Small intestine (tissue), 7 donors: ENCODE data around the gene MS4A4A. TPM values are rescaled to one million over a fixed set of nuclear protein-coding genes. Genes with fewer than 3 reads are reported as not detected.
A peak's percentile ranks its signal among the peaks of the same experiment; 100 is the strongest.

Experiments
- DNase-seq, 2 donors: peaks; one replicate each; pipeline versions ENCODE4 v3.0.0 to v3.0.0-alpha.2; 2013
- FAIRE-seq: peaks from 2 replicates; lab custom pipeline; 2012; peaks lifted over from hg19 to GRCh38; lab: Jason Lieb, UNC
- H3K27ac ChIP-seq, 3 donors: one replicate each; pipeline ENCODE4 v1.5.1; 2013; ENCODE audit warnings: low read length in 2 of 3, mild to moderate bottlenecking in 2 of 3, control low read depth in 1 of 3, inconsistent platforms in 1 of 3, low read depth in 1 of 3, moderate library complexity in 1 of 3
- H3K27me3 ChIP-seq, 3 donors: one replicate each; pipeline ENCODE4 v1.6.1; 2013; ENCODE audit warnings: low read length in 3 of 3, inconsistent platforms in 1 of 3; ENCODE audit not compliant: control insufficient read depth in 3 of 3, insufficient read depth in 3 of 3
- H3K36me3 ChIP-seq, 3 donors: one replicate each; pipeline ENCODE4 v1.6.1; 2013; ENCODE audit warnings: low read length in 3 of 3, inconsistent platforms in 1 of 3, low read depth in 1 of 3, mild to moderate bottlenecking in 1 of 3, moderate library complexity in 1 of 3; ENCODE audit not compliant: control insufficient read depth in 3 of 3, insufficient read depth in 2 of 3
- H3K4me1 ChIP-seq, 3 donors: one replicate each; pipeline ENCODE4 v1.6.1; 2013; ENCODE audit warnings: low read length in 2 of 3, inconsistent platforms in 1 of 3, low read depth in 1 of 3, mild to moderate bottlenecking in 1 of 3, moderate library complexity in 1 of 3; ENCODE audit not compliant: control insufficient read depth in 3 of 3, insufficient read depth in 2 of 3
- H3K4me3 ChIP-seq, 3 donors: one replicate each; pipeline ENCODE4 v1.5.1; 2013; ENCODE audit warnings: low read length in 3 of 3, control low read depth in 1 of 3, inconsistent platforms in 1 of 3, low read depth in 1 of 3, mild to moderate bottlenecking in 1 of 3, moderate library complexity in 1 of 3
- H3K9me3 ChIP-seq, 2 donors: one replicate each; pipeline ENCODE4 v1.6.1; 2013; ENCODE audit warnings: low read depth in 1 of 2, low read length in 1 of 2; ENCODE audit not compliant: control insufficient read depth in 2 of 2, insufficient read depth in 1 of 2
- WGBS, 3 donors: extraction: QIAGEN DNeasy Blood & Tissue Kit; methylation state at CpG; one replicate each; pipeline ENCODE4 v1.1.7; 2013; 5-methylcytosine and 5-hydroxymethylcytosine counted together
- polyA plus RNA-seq, 4 donors: library from polyadenylated mRNA; stranded (reverse) in 3 of 4; unstranded in 1 of 4; fragments of 200-250 nt in 3 of 4; fragments of 120-200 nt in 1 of 4; gene quantifications; one replicate each; pipeline versions ENCODE4 v1.2.1 to v1.2.3, GENCODE V29; 2013
- donor health status: healthy with polysubstance abuse.
- donor health status: control.
- donor health status: control.
- donor health status: Bipolar disorder and iron deficiency.
- donor health status: healthy.

MS4A4A gene
- polyA plus RNA-seq, 4 donors = 1.6 to 28.3 (median 6.2) TPM

DNA sequence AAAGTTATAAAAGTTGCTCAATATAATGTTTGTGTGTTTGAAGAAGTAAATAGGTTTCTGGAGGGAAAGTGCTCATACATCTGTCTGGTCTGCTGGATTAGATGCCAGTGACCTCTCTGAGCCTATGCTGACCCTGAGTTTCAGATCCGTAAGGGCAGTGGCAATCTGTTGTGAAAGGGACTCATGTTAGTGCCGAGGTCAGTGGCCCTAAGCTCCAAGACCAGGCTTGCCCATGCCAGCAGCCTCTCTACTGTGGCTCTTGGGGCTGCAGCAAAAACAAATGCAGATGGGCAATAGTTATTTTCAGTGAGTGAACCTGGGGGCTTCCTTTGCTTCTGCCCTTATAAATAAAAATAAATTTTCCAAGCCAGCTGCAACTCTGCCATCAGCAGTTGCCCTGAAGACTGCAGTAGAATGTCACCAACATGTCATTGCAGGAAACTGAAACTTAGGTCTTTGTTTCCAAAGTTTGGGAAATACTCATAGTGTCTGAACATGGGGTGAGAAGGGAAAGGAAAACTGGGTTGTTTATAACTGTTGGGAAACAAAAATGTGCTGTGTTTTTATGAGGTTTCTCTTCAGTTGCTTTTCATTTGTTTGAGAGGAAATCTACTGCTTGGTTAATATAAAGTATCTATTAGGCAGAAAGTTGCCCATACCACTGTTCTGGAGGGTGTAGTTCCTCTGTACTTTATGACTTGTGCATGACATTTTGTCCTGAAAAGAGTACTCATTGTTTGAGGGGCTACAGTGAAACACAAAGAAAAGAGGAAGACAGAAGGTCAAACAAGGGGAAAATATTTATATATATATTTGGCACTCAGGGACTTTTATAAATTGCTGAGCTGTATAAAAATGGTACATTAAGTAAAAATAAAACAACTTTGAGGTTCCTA lies 28.0 kb upstream of the MS4A4A start:
- Histone ChIP-seq H3K9me3 (peaks cover 0 to 17% of the 10 kb centered on the region in 2 donors), H3K4me1 (no peaks in the 10 kb centered on the region), H3K27ac (peak overlapping the region in 1 of 3 donors; percentile 18), H3K4me3 (no peak overlapping the region), H3K27me3 (peaks cover 0 to 2% (median 0%) of the 10 kb centered on the region in 3 donors), H3K36me3 (no peaks in the 10 kb centered on the region)
- 48 to 59% (median 55%) methylated on average over 2 of the region's 2 CpGs for WGBS, 3 donors
- DNase-seq (no peak), FAIRE-seq (no peak)

DNA sequence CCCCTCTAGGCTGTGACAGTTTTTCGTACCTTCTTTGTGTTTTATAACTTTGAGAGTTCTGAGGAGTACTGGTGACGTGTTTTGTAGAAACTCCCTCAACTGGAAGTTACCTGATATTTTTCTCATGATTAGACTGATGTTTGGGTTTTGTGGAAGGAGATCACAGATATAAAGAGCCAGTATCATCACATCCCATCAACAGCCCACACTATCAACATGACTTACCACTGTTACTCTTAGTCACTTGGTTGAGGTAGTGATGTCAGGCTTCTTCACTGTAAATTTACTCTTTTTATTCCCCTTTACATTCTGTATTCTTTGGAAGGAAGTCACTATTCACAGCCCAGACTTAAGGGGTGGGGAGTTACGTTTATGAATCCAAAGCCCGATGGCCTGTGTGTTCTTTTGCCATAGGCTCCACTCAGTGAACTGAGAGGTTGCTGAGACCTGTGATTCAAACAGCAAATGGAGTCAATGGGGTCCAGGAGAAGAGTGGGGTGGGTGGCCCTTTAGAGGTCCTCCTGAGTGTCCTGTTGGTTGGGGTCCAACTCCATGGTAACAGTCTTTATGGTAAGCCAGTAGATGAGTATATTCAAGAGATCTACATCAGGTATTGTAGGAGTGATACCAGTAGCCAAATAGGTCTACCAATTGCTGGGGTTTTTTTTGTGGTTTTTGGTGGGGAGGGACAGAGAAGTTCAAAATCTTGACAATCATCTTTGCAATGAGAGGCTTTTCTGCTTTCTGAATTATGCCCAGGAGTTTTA lies 22.3 kb upstream of the MS4A4A start:
- Histone ChIP-seq H3K4me1 (no peaks in the 10 kb centered on the region), H3K9me3 (peaks cover 0 to 17% of the 10 kb centered on the region in 2 donors), H3K36me3 (no peaks in the 10 kb centered on the region), H3K27ac (no peak overlapping the region), H3K27me3 (peaks cover 0 to 2% (median 0%) of the 10 kb centered on the region in 3 donors), H3K4me3 (no peak overlapping the region)
- no peak for DNase-seq
- WGBS, 3 donors = 82 to 88% (median 86%) methylated on average over 4 of the region's 4 CpGs
- no peak for FAIRE-seq

DNA sequence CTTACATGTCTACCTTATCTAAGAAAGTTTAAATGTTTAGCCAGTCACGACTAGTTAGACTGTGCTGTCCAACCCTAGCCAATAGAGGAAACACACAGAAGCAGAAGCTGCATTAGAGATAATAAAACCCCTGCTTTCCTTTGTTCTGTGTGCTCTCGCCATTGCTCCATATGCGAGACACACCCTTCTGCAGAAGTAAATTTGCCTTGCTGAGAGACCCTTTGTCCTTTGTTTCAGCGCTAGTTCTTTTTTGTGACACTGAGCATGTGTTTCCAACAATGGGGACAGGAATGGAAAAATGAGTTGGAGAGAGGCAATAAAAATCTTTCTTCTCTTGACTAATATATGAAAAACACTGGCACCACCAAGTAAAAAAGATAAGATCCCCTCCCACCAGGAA lies 19.5 kb upstream of the MS4A4A start:
- FAIRE-seq (no peak), DNase-seq (no peak)
- Histone ChIP-seq H3K4me3 (no peak overlapping the region), H3K27ac (no peak overlapping the region), H3K4me1 (no peaks in the 10 kb centered on the region), H3K27me3 (no peaks in the 10 kb centered on the region), H3K36me3 (no peaks in the 10 kb centered on the region), H3K9me3 (no peaks in the 10 kb centered on the region)
- 74 to 80% (median 76%) methylated on average over 4 of the region's 4 CpGs for WGBS, 3 donors

DNA sequence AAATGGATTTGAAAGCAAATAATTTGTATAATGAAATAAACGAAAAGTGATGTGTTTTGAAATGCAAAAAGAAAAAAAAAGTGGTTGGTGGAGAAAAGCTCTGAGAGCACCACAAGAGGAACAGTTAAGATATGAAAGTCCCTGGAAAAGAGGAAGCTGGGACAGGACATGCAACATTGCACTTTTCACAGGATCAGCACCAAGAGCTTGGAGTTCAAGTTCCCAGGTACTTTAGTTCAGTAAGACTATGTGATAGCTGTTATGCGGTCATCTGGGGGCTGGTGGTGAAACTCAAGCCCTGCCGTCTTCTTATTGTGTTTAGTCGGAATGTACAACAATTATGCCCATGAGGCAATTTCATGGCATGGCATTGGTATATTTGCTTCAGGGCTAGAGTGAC lies 17.1 kb upstream of the MS4A4A start:
- H3K4me3 ChIP-seq = no peak overlapping the region
- H3K4me1 ChIP-seq = no peaks in the 10 kb centered on the region
- H3K27ac ChIP-seq = no peak overlapping the region
- DNase-seq (no peak), FAIRE-seq (no peak)
- H3K27me3 ChIP-seq = no peaks in the 10 kb centered on the region
- no peaks in the 10 kb centered on the region for H3K36me3 ChIP-seq
- WGBS, 3 donors = 83 to 87% (median 84%) methylated on average over 4 of the region's 4 CpGs
- H3K9me3 ChIP-seq = no peaks in the 10 kb centered on the region

- H3K36me3 ChIP-seq = no peaks in the 10 kb centered on the region
- 52 to 78% (median 74%) methylated on average over 5 of the region's 5 CpGs for WGBS, 3 donors
- no peak overlapping the region for H3K4me3 ChIP-seq
- DNase-seq (no peak), FAIRE-seq (no peak)
- H3K9me3 ChIP-seq = no peaks in the 10 kb centered on the region
- no peaks in the 10 kb centered on the region for H3K27me3 ChIP-seq
- H3K4me1 ChIP-seq = no peaks in the 10 kb centered on the region
- H3K27ac ChIP-seq = no peak overlapping the region
Measured at GRCh38 chr11:60264644-60265043, 15.8 kb upstream of the MS4A4A start.

DNA sequence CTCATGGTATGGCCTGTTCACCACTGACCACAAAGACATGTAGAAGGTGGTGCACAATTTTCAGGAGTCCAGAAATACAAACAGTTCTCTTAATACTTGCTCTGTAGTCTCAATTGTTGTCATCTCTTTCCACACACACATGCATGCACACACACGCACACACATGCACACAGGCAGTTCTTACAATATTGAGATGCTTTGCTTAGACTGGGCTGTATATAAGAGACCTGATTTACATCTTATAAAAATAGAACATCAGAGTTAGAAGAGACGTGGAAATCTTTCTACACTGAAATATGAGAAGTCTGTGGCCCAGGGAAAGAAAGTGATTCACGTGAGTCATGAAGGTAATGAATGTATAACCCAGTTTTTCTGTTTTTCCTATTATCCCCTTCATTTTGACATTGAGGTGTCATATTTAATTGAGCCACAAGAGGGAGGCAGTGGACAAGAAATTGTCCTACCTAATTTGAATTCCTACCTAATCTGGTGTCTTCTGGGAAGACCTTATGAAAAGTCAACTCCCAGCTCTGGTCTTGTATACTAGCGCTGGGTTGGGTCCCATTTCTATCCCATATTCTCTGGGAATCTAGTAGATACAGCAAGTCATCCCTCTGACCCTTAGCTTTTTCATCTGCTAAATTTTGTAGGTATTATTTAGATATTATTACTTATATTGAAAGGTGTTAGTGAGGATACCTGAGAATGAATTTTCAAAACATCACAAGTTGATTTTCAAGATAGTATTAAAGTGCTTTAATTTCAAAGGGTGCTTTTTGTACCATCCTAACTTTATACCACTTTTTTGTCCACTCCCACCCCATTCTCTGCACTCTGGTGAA lies 14.9 kb upstream of the MS4A4A start:
- DNase-seq (peak; percentile 36 to 50), FAIRE-seq (no peak)
- Histone ChIP-seq H3K27me3 (no peaks in the 10 kb centered on the region), H3K36me3 (no peaks in the 10 kb centered on the region), H3K4me3 (no peak overlapping the region), H3K9me3 (no peaks in the 10 kb centered on the region), H3K4me1 (no peaks in the 10 kb centered on the region), H3K27ac (no peak overlapping the region)
- 24 to 25% (median 24%) methylated on average over 4 of the region's 4 CpGs for WGBS, 3 donors

DNA sequence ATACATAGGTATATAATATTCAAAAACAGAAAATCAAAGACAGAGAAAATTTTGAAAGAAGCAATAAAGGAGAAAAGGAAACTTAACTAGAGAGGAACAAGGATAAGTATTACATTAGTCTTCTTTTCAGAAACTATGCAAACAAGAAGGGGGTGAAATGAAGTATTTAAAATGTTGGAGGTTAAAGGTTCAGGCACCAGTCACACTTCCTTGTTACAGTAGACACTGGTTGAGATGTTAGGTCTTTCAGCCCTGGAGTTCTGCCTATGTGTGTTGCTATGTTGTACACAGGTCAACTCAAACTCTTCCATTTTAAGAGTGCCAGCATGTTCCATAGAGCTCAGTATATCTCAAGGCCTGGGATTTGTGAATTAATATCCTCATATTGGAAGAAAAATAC lies 6.0 kb upstream of the MS4A4A start:
- no peaks in the 10 kb centered on the region for H3K9me3 ChIP-seq

DNA sequence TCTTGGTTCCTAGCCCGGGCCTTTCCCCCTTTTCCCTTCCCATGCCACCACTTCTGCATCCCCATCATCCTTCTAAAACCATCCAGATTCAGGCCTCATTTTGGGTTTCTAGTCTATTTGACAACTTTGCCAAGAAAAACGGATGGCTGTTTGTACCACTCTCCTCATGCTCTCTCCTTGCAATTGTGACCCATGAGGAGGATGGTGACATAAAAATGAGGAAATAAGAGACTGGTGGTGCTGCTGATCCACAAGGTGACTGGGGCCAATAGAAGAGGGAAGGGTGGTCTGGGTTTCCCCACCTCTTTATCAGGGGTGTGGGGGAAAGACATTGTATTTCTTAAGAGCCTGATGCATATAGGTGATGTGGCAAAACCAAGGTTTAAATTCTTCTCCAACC lies 1.0 kb downstream of the MS4A4A start:
- DNase-seq = no peak
- Histone ChIP-seq H3K9me3 (no peaks in the 10 kb centered on the region), H3K27ac (no peak overlapping the region), H3K27me3 (no peaks in the 10 kb centered on the region), H3K4me1 (no peaks in the 10 kb centered on the region), H3K36me3 (no peaks in the 10 kb centered on the region), H3K4me3 (no peak overlapping the region)
- FAIRE-seq = no peak
- 43 to 52% (median 48%) methylated on average over 2 of the region's 2 CpGs for WGBS, 3 donors

More for the DNA sequence above, 6.0 kb upstream of the MS4A4A start:
- Histone ChIP-seq H3K27me3 (no peaks in the 10 kb centered on the region), H3K27ac (no peak overlapping the region), H3K4me3 (no peak overlapping the region), H3K36me3 (no peaks in the 10 kb centered on the region), H3K4me1 (no peaks in the 10 kb centered on the region)
- no peak for FAIRE-seq
- DNase-seq = no peak
